GM19035 (cell line): ENCODE data around the gene MAPT.
"Not testable (repeated sequence)": the region's sequence is repeated elsewhere in the genome, so short reads cannot be mapped to it uniquely, and the experiment has no call there.

ENCODE experiments used
- ATAC-seq: cut with Tn5 transposase; IDR thresholded peaks from one replicate; pipeline ENCODE4 v1.9.1; 2021; ENCODE audit not compliant: unreplicated experiment

The MAPT gene

DNA sequence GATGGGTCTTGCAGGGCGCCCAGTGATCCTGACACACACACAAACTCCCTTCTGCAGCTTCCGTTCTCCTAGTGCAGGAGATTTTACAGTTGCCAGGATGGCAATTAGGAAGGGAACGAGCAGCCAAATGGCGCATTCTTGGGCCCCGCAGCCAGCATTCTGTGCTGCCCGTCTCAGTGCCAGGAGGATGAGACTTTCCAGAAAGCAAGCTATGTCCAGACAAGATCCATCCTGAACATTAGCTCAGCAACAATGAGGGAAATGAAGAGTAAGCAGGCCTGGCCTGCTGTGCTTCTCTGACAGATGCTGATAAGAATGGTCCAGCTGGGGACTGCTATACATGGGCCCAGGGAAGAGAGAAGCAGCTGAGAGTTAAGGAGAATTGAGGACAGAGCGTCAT lies 33.2 kb upstream of the MAPT start:
- no peak for ATAC-seq

DNA sequence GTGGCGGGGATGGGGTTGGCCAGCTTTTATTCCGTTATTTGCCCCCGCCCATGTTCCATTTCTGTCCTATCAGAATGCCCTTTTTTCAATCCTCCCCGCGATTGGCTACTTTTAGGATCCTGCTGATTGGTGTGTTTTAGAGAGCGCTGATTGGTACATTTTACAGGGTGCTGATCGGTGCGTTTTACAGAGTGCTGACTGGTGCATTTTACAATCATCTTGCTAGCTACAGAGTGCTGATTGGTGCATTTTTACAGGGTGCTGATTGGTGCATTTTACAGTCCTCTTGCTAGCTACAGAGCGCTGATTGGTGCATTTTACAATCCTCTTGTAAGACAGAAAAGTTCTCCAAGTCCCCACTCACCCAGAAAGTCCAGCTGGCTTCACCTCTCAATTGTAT lies 32.2 kb upstream of the MAPT start:
- ATAC-seq, result not testable (repeated sequence)

DNA sequence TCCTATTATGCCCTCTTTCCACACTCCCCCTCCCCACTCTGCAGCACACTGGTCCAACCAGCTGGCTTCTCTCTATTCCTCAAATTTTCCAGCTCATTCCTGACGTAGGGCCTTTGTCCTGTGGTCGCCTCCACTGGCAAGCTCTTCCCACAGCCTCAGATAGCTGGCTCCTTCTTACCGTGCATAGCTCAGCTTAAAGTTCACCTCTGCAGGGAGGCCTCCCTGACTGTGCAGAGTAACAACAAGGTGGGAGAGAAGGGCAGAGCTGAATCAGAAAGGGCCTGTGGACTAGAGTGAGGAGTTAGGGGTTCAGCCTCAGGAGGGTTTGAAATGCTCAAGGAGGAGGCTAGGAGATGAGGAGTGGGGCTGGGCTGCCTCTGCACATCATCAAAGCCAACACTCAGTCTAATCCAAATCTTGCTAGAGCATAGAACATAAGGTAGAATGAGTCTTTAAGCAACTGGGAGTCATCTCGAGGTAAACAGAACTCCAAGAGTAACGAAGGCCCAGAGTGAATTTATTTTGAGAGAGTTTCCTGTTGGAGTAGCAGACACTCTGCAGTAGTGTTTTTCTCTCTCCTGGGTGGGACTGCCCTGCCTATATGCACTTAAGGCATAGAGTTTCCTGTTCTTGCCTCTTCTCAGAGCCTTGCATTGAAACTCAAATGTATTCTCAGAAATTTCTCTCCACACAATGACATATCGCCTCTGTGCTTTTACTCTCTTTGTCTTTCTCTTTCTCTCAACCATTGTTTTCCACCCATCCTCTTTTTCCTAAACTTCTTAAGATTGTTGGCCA lies 30.3 kb upstream of the MAPT start:
- ATAC-seq, result no peak

DNA sequence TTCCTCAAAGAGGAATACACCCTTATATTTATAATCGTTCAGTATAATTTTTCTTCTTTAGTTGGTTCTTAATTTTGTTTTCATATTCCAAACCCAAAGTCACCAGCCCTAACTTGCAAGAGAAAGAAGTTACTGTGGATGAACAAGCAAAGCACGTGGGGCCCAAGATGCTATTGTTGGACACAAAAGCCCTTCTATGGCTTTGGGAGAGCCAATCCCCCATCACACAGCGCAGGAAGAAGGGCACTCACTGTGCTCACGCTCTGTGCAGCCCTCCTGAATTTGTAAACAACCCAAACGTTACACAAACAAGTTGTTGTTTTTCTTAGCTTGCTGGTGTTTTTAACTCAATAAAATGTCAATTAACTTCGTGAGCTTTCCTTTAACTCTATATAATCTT lies 27.2 kb upstream of the MAPT start:
- no peak for ATAC-seq

DNA sequence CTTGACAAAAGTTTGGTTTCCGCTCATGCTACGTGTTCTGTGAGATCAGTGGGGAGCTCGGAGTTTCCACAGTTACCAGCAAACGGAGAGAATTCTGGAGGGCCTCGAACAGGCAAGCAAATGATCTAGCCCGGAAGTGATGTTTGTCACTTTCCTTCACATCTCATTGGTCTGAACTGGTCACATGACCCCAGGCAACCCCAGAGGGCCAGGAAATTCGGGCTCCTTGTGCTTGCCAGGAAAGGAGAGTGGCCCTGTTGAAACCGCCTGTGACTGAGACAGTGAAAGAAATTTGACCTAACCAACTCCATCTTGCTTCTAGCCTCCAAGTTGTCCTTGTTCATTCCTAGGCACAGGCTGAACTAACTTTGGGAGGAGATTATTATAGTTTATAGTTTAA lies 26.7 kb upstream of the MAPT start:
- ATAC-seq, result no peak

DNA sequence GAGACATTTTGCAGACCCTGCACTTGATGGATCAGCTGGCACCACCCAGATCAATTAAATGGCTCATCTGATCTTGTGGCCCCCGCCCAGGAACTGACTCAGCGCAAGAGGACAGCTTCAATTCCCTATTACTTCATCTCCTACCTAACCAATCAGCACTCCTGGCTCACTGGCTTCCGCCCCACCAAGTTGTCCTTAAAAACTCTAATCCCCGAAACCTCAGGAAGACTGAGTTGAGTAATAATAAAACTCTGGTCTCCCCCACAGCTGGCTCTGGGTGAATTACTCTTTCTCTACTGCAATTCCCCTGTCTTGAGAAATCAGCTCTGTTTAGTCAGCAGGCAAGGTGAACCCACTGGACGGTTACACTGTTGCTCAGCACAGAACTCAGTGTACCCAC lies 26.1 kb upstream of the MAPT start:
- no peak for ATAC-seq

DNA sequence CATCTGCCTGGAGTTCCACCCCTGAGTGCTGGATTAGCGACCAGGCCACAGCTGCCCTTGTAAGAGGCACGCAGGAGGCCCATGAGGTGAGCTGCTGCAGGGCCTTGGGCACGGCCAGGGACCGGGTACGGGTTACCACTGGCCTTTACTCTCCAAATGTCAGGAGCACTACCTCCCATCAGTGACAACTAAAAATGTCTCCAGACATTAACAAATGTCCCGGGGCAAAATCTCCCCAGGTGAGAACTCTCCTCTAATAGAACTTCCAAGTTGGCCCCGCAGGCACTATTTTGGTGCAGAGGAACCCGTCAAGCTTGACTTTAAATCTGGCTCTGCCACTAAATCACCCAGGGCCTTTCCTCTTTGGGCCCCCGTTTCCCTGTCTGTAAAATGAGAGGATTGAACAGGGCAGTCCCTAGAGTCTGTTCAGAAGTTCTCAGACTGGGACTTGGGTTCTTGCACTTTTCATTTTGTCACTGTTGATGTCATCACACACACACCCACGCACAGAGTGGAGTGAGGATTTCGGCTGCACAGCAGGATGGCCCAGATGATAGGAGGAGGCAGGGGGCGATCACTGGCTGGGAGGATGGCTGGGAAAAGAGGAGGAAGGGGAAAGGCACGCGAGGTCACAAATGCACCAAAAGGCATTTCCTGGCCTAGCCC lies 24.5 kb upstream of the MAPT start:
- ATAC-seq, result no peak

DNA sequence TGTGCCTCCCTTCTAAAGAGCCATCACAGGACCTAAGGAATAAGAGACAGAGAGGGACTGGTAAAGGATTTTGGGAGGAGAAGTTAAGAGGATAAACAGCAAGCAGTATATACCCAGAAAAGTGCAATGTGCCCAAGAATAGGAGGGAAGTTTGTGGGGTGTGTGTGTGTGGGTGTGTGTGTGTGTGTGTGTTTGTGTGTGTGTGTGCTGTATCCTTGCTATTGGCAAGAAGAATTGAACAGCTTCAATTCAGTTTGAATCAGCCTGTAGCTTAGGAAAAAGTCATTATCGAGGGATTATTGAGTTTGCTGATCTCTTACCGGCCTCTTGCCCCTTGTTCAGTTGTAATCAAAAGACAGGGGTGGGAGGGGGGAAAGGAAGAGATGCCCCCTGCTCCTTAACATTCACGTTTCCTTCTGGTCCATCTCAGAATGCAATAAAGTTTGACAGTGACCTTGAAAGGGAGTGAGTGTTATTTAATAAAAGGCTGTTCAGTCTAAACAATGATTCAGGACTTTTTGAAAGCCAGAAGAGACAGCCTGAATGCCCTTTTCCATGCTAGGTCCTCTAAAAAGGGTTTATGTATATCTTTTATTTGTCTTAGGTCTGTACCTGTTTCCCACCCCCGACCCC lies 23.9 kb upstream of the MAPT start:
- ATAC-seq, result no peak

DNA sequence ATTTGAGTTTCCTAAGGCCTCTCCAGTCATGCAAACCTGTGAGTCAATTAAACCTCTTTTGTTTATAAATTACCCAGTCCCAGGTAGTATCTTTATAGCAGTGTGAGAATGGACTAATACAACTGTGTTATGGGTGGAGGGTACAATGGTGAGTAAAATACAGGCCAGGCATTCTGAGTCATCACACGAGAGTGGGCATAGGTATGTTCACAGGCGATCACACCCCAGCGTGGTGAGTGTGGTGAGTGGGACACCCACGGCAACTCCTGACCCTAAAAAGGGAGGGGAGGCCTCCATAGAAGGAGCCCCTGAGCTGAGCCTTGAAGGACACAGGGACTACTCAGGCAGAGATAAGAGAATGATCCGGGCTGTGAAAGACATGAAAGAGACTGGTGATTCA lies 22.6 kb upstream of the MAPT start:
- ATAC-seq, result no peak

DNA sequence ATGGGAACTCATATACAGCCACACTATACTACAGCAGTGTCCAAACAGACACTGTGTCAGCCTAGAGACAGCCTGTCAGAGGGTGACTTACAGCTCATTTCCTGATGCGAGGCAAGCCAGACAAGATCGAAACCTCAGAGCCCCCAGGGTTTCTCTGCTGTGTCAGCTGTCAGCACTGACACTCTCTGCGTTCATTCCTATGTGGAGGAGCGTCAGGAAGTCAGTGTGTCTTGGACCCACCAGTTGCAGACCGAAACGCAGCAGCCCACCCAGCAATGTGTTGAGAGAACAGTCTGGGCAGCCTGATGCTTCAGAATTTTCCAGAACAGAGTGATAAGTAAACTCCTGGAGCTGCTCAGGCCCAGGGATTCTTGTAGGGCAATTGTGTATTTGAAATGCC lies 20.6 kb upstream of the MAPT start:
- no peak for ATAC-seq

DNA sequence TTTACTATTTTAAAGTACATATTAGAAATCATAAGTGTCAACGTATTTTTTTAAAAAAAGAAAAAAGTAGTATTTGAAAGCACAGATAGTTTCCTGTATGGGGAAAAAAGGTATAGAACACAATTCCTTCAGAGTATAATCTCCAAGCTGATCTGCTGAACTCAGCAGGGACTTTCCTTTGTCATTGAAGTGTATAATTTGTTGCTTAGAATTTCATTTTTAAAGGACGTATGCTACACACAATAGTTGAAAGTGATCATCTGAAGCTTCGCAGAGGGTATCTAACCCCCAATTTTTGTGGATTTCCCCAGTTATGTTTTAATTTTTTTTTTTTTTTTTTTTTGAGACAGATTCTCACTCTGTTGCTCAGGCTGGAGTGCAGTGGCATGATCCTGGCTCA lies 20.2 kb upstream of the MAPT start:
- no peak for ATAC-seq

DNA sequence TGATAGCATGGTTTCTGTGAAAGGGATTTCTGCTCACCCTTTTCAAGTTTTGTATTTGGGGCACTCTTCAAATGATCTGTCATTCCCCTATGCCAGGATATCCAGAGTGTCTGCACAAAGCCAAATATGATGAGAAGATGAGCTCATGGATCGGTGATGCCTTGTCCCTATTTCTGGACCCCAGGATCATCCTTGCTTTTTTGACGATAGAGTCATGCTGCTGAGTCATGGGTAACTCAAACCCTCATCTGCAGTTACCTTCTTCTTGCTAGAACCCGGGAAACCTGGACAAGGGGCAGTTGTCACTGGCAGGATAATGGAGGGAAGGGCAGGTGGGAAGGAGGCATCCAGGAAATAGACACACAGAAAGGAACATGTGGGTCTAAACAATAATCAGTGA lies 17.8 kb upstream of the MAPT start:
- no peak for ATAC-seq

DNA sequence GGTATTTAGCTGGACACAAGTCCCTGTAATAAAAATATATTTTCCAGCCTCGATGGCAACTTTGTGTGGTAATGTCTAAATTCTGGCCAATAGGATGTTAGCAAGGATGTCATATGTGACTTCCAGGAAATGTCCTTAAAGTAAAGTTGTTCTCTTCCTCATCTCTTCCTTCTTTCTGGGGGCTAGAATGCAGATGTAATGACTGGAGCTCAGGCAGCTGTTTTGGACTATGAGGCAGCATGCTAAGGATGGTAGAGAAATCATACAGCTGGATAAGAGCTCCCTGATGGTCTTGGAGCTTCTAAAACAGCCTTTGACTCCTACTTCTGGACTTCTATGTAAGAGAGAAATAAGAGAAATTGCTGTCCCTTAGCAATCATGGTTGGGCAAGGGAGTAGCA lies 16.9 kb upstream of the MAPT start:
- no peak for ATAC-seq

DNA sequence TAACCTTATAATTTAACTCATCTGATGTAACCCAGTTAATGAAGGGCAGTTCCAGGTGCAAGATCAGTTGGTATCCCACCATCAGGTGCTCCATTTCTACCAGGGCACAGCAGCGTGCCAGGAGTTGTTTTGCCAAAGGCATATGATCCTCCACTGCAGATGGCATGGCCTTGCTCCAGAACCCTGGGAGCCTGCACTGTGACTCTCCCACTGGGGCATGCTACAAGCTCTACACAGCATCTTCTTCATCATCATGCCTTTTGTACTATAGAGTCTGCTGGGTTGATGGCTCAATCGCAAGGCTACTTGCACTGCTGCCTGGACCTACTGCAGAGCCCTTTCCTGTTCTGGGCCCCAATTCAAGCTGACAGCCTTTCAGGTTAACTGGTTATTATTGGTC lies 11.3 kb upstream of the MAPT start:
- no peak for ATAC-seq

DNA sequence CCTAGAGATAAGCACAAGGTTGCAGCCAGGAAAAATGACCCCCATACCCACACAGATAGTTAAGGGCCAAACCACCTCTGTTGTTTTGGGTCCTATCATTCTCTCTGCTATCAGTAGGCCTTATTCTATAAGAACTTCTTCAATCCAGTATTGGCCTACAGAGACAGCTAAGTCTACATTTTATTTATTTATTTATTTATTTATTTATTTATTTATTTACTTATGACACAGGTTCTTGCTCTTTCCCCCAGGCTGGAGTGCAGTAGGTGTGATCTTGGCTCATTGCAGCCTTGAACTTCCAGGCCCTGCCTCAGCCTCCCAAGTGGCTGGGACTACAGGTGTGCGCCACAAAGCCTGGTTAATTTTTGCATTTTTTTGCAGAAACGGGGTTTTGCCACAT lies 7.5 kb upstream of the MAPT start:
- ATAC-seq, result no peak

DNA sequence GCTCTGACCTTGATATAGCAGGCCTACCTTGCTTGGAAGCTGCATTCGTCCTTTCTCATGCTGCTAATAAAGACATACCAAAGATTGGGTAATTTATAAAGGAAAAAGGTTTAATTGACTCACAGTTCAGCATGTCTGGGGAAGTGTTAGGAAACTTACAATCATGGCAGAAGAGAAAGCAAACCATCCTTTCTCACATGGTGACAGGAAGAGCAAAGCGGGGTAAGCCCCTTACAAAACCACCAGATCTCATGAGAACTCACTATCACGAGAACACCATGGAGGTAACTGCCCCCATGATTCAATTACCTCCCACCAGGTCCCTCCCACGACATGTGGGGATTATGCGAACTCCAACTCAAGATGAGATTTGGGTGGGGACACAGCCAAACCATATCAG lies 6.0 kb upstream of the MAPT start:
- ATAC-seq, result no peak

DNA sequence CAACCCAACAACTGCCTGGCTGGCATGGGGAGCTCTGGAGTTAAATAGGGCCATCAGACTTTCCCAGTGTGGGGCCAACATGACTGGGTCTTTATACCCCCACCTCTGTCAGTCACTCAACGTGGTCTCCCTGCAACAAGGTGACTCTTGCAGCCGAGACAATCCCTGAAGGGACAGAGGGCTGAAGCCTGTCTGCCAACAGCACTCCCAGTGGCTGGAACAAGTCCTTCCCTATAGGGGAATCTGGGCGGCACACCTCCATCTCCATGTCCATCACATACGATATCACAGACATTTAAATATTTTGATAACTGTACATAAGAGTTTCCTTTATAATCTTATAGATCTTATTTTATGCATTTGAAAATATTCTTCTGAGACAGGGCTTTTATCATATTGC lies 4.8 kb upstream of the MAPT start:
- ATAC-seq, result no peak

DNA sequence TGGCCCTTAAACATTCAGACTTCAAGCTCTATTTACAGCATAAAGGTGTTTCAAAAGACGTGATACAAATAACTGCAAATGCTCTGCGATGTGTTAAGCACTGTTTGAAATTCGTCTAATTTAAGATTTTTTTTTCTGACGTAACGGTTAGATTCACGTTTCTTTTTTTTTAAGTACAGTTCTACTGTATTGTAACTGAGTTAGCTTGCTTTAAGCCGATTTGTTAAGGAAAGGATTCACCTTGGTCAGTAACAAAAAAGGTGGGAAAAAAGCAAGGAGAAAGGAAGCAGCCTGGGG lies 681 bp upstream of the MAPT start:
- no peak for ATAC-seq

DNA sequence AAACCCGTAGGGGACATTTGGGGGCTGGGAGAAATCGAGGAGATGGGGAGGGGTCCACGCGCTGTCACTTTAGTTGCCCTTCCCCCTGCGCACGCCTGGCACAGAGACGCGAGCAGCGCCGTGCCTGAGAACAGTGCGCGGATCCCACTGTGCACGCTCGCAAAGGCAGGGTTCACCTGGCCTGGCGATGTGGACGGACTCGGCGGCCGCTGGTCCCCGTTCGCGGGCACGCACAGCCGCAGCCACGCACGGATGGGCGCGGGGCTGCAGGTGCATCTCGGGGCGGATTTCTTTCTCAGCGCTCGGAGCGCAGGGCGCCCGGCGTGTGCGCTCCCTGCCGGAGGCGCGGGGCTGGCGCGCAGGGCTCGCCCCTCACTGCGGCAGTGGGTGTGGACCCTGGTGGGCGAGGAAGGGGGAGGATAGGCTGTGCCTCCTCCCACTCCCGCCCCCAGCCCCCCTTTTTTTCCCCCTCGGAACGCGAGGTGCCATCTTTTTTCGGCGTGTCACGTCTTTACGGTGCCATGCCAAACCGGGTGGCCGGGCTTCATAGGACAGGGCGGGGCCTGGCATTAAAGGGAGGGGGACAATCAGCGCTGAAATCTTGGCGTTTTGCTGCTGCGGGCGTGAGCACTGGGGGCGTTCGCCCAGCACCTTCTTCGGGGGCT lies 1.1 kb downstream of the MAPT start:
- no peak for ATAC-seq

DNA sequence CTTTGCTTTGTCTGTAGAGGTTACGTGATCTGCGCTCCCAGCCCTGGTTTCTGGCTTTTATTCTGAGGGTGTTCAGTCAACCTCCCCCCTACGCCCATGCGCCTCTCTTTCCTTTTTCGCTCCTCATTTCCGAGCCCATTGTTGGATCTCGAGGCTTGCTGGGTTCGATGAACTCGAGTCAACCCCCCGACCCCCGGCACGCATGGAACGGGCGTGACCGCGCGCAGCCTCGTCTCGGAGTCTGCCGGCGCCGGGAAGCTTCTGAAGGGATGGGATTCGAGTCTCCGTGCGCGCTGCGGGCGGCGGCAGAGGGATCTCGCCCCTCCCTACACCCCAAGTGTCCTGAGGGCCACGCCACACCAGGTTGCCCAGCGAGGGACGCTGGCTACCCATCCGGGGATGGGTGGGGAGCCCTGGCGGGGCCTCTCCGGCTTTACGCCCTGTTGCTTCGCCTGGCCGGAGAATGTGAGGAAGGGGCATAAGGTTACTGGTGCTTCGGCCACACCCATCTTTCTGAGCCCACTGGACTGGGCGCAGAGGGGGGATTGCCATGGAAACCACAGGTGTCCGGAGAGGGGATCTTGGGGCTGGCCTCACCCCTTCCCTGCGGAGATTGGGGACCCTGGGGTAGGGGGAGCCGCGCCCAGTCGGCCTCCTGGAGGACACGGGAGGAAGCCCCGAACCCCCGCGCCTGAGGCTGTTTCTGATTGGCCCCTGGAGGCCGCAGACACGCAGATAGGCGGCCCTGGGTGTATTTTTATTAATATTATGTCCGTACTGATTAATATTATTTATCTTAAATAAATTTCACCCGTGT lies 1.8 kb downstream of the MAPT start:
- ATAC-seq, result no peak
